HepG2 (cell line): Measurements from ENCODE around the gene DUSP23.

Source experiments
- CBFB ChIP-seq: sonication (generic); formaldehyde crosslinking; IDR thresholded peaks from 2 replicates; pipeline ENCODE4 v1.4.0; 2020; ENCODE audit warnings: missing genetic modification reagents
- CTCF ChIP-seq: sonication (generic); formaldehyde crosslinking; IDR thresholded peaks from 2 replicates; pipeline ENCODE4 v1.5.0; 2020; ENCODE audit warnings: mild to moderate bottlenecking, missing genetic modification reagents, moderate library complexity
- NFYC ChIP-seq: IDR thresholded peaks from 2 replicates; pipeline ENCODE4 v1.6.1; 2016; ENCODE audit warnings: missing genetic modification reagents, missing compliant biosample characterization
- SRF ChIP-seq: IDR thresholded peaks from 2 replicates; pipeline ENCODE4 v1.6.1; 2011; ENCODE audit warnings: mild to moderate bottlenecking, low read depth, low read length, moderate library complexity
- THAP7 ChIP-seq: sonication (generic); formaldehyde crosslinking; IDR thresholded peaks from 2 replicates; pipeline ENCODE4 v1.8.1; 2023; ENCODE audit warnings: mild to moderate bottlenecking, missing genetic modification reagents
- ZBTB20 ChIP-seq: sonication (generic); formaldehyde crosslinking; IDR thresholded peaks from 2 replicates; pipeline ENCODE4 v1.8.1; 2023; ENCODE audit warnings: missing genetic modification reagents, low read depth, mild to moderate bottlenecking, borderline replicate concordance
- ZNF879 ChIP-seq: sonication (generic); formaldehyde crosslinking; IDR thresholded peaks from 2 replicates; pipeline ENCODE4 v1.8.1; 2023; ENCODE audit warnings: missing genetic modification reagents
- TF ChIP-seq, protein P1 (sequence below), 2 experiments: sonication (generic) in 1 of 2; formaldehyde crosslinking in 1 of 2; IDR thresholded peaks; 2 replicates each; pipeline versions ENCODE4 v1.5.1 to v1.6.1; 2011 to 2020; ENCODE audit warnings: borderline replicate concordance in 1 of 2, low read depth in 1 of 2, low read length in 1 of 2, mild to moderate bottlenecking in 1 of 2, missing genetic modification reagents in 1 of 2, moderate library complexity in 1 of 2
- TF ChIP-seq, protein P2 (sequence below), 2 experiments: sonication (generic) in 1 of 2; formaldehyde crosslinking in 1 of 2; IDR thresholded peaks; 2 replicates each; pipeline versions ENCODE4 v1.4.0 to v1.6.1; 2016 to 2020; ENCODE audit warnings: borderline replicate concordance in 1 of 2, low read depth in 1 of 2, mild to moderate bottlenecking in 1 of 2, missing genetic modification reagents in 1 of 2

DNA sequence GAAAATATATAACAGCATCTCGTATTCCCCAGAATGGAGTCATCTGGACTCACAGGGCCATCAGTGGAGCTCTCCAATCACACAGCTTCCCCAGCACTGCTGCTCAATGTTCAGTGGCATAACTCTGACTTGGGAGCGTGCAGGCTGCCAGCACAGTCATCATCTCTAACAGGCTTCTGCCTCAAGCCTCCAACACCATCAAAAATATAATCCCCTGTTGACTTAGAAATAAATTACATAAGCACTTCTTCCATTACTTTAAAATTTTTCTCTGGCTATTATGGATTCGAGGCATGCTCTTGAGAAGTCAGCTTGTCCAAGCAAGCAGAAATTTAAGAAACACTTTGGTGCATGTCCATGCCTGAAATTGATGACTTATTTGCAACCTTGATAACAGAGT is 6.2 kb downstream of the DUSP23 start:
- TF ChIP-seq CTCF (no peak), ZBTB20 (CRISPR knock-in tag) (no peak), SRF (no peak), NFYC (CRISPR knock-in tag) (no peak), ZNF879 (CRISPR knock-in tag) (no peak), CBFB (CRISPR knock-in tag) (no peak), THAP7 (CRISPR knock-in tag) (no peak)
- TF ChIP-seq, protein P1, sequence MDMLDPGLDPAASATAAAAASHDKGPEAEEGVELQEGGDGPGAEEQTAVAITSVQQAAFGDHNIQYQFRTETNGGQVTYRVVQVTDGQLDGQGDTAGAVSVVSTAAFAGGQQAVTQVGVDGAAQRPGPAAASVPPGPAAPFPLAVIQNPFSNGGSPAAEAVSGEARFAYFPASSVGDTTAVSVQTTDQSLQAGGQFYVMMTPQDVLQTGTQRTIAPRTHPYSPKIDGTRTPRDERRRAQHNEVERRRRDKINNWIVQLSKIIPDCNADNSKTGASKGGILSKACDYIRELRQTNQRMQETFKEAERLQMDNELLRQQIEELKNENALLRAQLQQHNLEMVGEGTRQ (IDR thresholded peaks at IDR 0.05; ENCODE audit: low read depth, low read length), result no peak
- TF ChIP-seq, protein P1 (CRISPR knock-in tag; IDR thresholded peaks at IDR 0.05; ENCODE audit: borderline replicate concordance), result no peak
- TF ChIP-seq, protein P2, sequence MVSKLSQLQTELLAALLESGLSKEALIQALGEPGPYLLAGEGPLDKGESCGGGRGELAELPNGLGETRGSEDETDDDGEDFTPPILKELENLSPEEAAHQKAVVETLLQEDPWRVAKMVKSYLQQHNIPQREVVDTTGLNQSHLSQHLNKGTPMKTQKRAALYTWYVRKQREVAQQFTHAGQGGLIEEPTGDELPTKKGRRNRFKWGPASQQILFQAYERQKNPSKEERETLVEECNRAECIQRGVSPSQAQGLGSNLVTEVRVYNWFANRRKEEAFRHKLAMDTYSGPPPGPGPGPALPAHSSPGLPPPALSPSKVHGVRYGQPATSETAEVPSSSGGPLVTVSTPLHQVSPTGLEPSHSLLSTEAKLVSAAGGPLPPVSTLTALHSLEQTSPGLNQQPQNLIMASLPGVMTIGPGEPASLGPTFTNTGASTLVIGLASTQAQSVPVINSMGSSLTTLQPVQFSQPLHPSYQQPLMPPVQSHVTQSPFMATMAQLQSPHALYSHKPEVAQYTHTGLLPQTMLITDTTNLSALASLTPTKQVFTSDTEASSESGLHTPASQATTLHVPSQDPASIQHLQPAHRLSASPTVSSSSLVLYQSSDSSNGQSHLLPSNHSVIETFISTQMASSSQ (IDR thresholded peaks at IDR 0.05; ENCODE audit: low read depth), result no peak
- TF ChIP-seq, protein P2 (CRISPR knock-in tag; IDR thresholded peaks at IDR 0.05; ENCODE audit: borderline replicate concordance), result no peak
